CD14-positive monocyte (primary cell): Measurements from ENCODE around the gene GPR139. TPM values are rescaled to one million over a fixed set of nuclear protein-coding genes. Genes with fewer than 3 reads are reported as not detected.

Experiments used
- DNase-seq, 3 donors: peaks; one replicate each; pipeline ENCODE4 v3.0.0-alpha.2; 2011 to 2022
- H2AFZ ChIP-seq: 2 replicates; pipeline ENCODE4 v1.6.0; 2012; ENCODE audit warnings: mild to moderate bottlenecking, low read depth, low read length, inconsistent platforms; ENCODE audit not compliant: insufficient read depth, poor library complexity, severe bottlenecking
- H3K27ac ChIP-seq, 2 donors: 1 replicate in 1 of 2; 2 replicates in 1 of 2; pipeline ENCODE4 v1.5.1; 2012 to 2013; ENCODE audit warnings: low read length in 2 of 2, control low read depth in 1 of 2, inconsistent platforms in 1 of 2, low read depth in 1 of 2, mild to moderate bottlenecking in 1 of 2
- H3K27me3 ChIP-seq, 2 donors: one replicate each; pipeline versions ENCODE4 v1.6.0 to v1.6.1; 2011 to 2013; ENCODE audit warnings: low read length in 2 of 2; ENCODE audit not compliant: control insufficient read depth in 2 of 2, insufficient read depth in 2 of 2
- H3K36me3 ChIP-seq, 2 donors: replicated peaks in 1 of 2; 1 replicate in 1 of 2; 2 replicates in 1 of 2; pipeline versions ENCODE4 v1.5.1 to v1.6.1; 2012 to 2013; ENCODE audit warnings: low read length in 2 of 2, control low read depth in 1 of 2, inconsistent platforms in 1 of 2, mild to moderate bottlenecking in 1 of 2; ENCODE audit not compliant: insufficient read depth in 2 of 2, control insufficient read depth in 1 of 2
- H3K4me1 ChIP-seq, 2 donors: 1 replicate in 1 of 2; 2 replicates in 1 of 2; pipeline versions ENCODE4 v1.5.1 to v1.6.1; 2012 to 2013; ENCODE audit warnings: low read length in 2 of 2, control low read depth in 1 of 2, inconsistent platforms in 1 of 2, mild to moderate bottlenecking in 1 of 2, moderate library complexity in 1 of 2; ENCODE audit not compliant: insufficient read depth in 2 of 2, control insufficient read depth in 1 of 2
- H3K4me2 ChIP-seq: replicated peaks from 2 replicates; pipeline ENCODE3; 2012; ENCODE audit warnings: low read length, moderate library complexity, mild to moderate bottlenecking; ENCODE audit not compliant: poor library complexity, severe bottlenecking; ENCODE audit errors: extremely low read depth
- H3K4me3 ChIP-seq, 3 experiments: fragments of 200-600 bp in 1 of 3; sonication (generic) in 1 of 3; replicated peaks in 1 of 3; 1 replicate in 2 of 3; 2 replicates in 1 of 3; pipeline ENCODE4 v1.5.1; 2011 to 2013; ENCODE audit warnings: low read length in 3 of 3, mild to moderate bottlenecking in 3 of 3, control low read depth in 2 of 3, low read depth in 2 of 3, inconsistent platforms in 1 of 3, moderate library complexity in 1 of 3
- H3K79me2 ChIP-seq: 2 replicates; pipeline ENCODE4 v1.6.0; 2012; ENCODE audit warnings: mild to moderate bottlenecking, control low read depth, inconsistent platforms, low read length, moderate library complexity; ENCODE audit not compliant: insufficient read depth
- H3K9ac ChIP-seq: 2 replicates; pipeline ENCODE4 v1.6.0; 2017; ENCODE audit warnings: low read length, mild to moderate bottlenecking; ENCODE audit not compliant: insufficient read depth, poor library complexity, severe bottlenecking
- H3K9me3 ChIP-seq, 2 donors: replicated peaks in 1 of 2; 1 replicate in 1 of 2; 2 replicates in 1 of 2; pipeline versions ENCODE4 v1.5.1 to v1.6.1; 2012 to 2013; ENCODE audit warnings: low read length in 2 of 2, control low read depth in 1 of 2; ENCODE audit not compliant: control insufficient read depth in 1 of 2, insufficient read depth in 1 of 2
- H4K20me1 ChIP-seq: 2 replicates; pipeline ENCODE4 v1.6.0; 2012; ENCODE audit warnings: mild to moderate bottlenecking, low read length, control low read depth, moderate library complexity; ENCODE audit not compliant: insufficient read depth
- H3K27ac Mint-ChIP-seq, 7 donors: one replicate each; pipeline ENCODE4 v1.8.0; 2020; ENCODE audit warnings: mild to moderate bottlenecking in 7 of 7, mixed read lengths in 7 of 7, moderate library complexity in 6 of 7, inconsistent platforms in 2 of 7
- H3K27me3 Mint-ChIP-seq, 3 donors: one replicate each; pipeline ENCODE4 v1.8.0; 2021 to 2022; ENCODE audit warnings: low read depth in 3 of 3, mild to moderate bottlenecking in 3 of 3, mixed read lengths in 3 of 3, moderate library complexity in 3 of 3, inconsistent platforms in 1 of 3
- H3K36me3 Mint-ChIP-seq, 2 donors: one replicate each; pipeline ENCODE4 v1.8.0; 2020; ENCODE audit warnings: mixed read lengths in 2 of 2, inconsistent platforms in 1 of 2, mild to moderate bottlenecking in 1 of 2
- H3K4me1 Mint-ChIP-seq: one replicate; pipeline ENCODE4 v1.8.0; 2020; ENCODE audit warnings: mild to moderate bottlenecking, mixed read lengths
- H3K4me3 Mint-ChIP-seq, 2 donors: one replicate each; pipeline ENCODE4 v1.8.0; 2020; ENCODE audit warnings: mild to moderate bottlenecking in 2 of 2, mixed read lengths in 2 of 2, moderate library complexity in 1 of 2
- H3K9me3 Mint-ChIP-seq, 7 donors: one replicate each; pipeline ENCODE4 v1.8.0; 2020 to 2022; ENCODE audit warnings: mixed read lengths in 7 of 7, mild to moderate bottlenecking in 6 of 7, moderate library complexity in 6 of 7, inconsistent platforms in 2 of 7
- whole genome bisulfite sequencing: methylation state at CpG from one replicate; pipeline ENCODE4 v1.1.5; 2013; ENCODE audit warnings: missing lambda C conversion rate; ENCODE audit not compliant: insufficient coverage; 5-methylcytosine and 5-hydroxymethylcytosine counted together
- intact Hi-C, 2 donors: fragments of 100-400 bp; cut with micrococcal nuclease; formaldehyde crosslinking; loops; one replicate each; pipeline versions ENCODE4 v1.15.0 to v1.15.1; 2023
- polyA plus RNA-seq, 3 donors: library from polyadenylated mRNA; depleted of rRNA in 1 of 3; unstranded in 2 of 3; stranded (reverse) in 1 of 3; fragments of 300-500 nt in 2 of 3; fragments of >200 nt in 1 of 3; fragmentation: Illumina TruSeq in 2 of 3; gene quantifications; 1 replicate in 2 of 3; 2 replicates in 1 of 3; pipeline ENCODE4 v1.2.3, GENCODE V29; 2012 to 2021
- TF ChIP-seq, protein P1 (sequence below): fragments of 200-600 bp; IDR thresholded peaks from one replicate; pipeline ENCODE4 v1.8.0; 2022; ENCODE audit warnings: antibody characterized with exemption, mild to moderate bottlenecking

The GPR139 gene
- polyA plus RNA-seq, 3 donors, result not detected

DNA sequence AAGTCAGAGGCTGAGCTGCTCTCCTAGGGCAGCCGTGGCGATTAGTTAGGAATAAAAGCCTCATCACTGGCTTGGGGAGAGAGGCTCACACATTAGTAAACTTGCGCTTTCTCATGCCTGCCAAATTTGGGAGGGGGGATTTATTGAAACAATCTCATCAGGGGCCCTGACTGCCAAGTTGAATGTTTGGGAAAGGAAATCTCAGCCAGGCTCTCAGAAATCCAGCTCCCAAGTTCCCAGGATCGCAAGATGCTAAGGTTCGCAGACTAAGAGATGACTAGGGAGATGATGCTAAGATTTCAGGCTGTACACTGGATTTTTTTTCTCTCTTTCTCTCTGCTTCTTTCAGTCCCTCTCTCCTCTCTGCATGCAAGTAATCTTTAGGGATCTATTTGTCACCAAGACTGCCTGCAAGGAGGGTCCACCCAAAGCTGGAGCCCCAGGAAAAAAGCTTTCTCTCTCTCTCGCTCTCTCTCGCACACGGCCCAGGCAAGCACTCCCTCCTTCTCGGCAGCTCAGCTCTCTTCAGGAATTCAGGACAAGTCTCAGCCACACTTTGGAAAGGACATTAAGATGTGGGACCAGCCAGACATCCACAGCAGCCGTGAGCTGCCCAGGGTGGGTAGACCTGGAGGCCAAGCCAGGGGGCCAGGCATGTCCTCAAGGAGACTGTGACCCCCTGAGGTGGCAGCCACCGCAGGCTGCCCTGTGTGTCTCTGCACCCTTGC lies 1.4 kb downstream of the GPR139 start:
- no peaks in the 10 kb centered on the region for H3K4me1 ChIP-seq
- H3K4me2 ChIP-seq, result no peak overlapping the region
- H3K27me3 ChIP-seq, result peaks cover 10 to 38% of the 10 kb centered on the region in 2 donors
- TF ChIP-seq, protein P1, sequence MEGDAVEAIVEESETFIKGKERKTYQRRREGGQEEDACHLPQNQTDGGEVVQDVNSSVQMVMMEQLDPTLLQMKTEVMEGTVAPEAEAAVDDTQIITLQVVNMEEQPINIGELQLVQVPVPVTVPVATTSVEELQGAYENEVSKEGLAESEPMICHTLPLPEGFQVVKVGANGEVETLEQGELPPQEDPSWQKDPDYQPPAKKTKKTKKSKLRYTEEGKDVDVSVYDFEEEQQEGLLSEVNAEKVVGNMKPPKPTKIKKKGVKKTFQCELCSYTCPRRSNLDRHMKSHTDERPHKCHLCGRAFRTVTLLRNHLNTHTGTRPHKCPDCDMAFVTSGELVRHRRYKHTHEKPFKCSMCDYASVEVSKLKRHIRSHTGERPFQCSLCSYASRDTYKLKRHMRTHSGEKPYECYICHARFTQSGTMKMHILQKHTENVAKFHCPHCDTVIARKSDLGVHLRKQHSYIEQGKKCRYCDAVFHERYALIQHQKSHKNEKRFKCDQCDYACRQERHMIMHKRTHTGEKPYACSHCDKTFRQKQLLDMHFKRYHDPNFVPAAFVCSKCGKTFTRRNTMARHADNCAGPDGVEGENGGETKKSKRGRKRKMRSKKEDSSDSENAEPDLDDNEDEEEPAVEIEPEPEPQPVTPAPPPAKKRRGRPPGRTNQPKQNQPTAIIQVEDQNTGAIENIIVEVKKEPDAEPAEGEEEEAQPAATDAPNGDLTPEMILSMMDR, result no peak
- H3K27ac ChIP-seq, result no peak overlapping the region
- Mint-ChIP-seq H3K4me1 (no peaks in the 10 kb centered on the region), H3K9me3 (peaks cover 0 to 30% (median 4%) of the 10 kb centered on the region in 7 donors), H3K4me3 (peak overlapping the region in 1 of 2 donors; percentile 68), H3K36me3 (no peaks in the 10 kb centered on the region), H3K27ac (no peak overlapping the region), H3K27me3 (peaks cover 39 to 46% (median 41%) of the 10 kb centered on the region in 3 donors)
- WGBS, result 51% methylated on average over 9 of the region's 11 CpGs
- H3K9ac ChIP-seq, result no peak overlapping the region
- no peaks in the 10 kb centered on the region for H3K9me3 ChIP-seq
- H3K36me3 ChIP-seq, result no peaks in the 10 kb centered on the region
- no peaks in the 10 kb centered on the region for H3K79me2 ChIP-seq
- no peak overlapping the region for H2AFZ ChIP-seq
- H3K4me3 ChIP-seq, result no peak overlapping the region
- DNase-seq, result no peak
- H4K20me1 ChIP-seq, result no peaks in the 10 kb centered on the region
- intact Hi-C loops, result no loop called here

DNA sequence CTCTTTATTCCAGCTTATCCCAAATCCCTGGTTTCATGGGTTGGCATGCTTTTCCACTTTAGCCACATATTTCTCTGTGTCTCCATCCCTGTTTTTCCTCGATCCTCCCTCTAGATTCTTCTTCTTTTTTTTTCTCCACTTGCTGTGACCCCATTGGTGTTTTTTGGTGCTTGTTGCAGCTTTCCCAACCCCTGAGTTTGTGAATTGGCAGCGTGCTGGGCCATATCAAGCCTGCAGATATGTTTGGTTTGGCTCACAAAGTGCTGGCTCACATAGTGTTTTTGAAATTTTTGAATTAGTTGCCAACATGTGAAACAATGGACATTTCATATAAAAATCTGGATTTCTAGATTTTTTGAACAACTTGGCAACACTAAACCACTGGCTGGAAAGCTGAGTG lies 8.8 kb downstream of the GPR139 start:
- H3K27me3 Mint-ChIP-seq, result peaks cover 0 to 1% (median 0%) of the 10 kb centered on the region in 3 donors
- DNase-seq, result no peak

More for the DNA sequence above, 8.8 kb downstream of the GPR139 start:
- Histone ChIP-seq H2AFZ (no peak overlapping the region), H3K27ac (no peak overlapping the region), H3K27me3 (no peaks in the 10 kb centered on the region), H3K79me2 (no peaks in the 10 kb centered on the region), H3K4me1 (no peaks in the 10 kb centered on the region), H3K9me3 (no peaks in the 10 kb centered on the region), H4K20me1 (no peaks in the 10 kb centered on the region), H3K4me3 (no peak overlapping the region), H3K36me3 (no peaks in the 10 kb centered on the region), H3K4me2 (no peak overlapping the region), H3K9ac (no peak overlapping the region)
- intact Hi-C loops, result no loop called here
- no peak overlapping the region for H3K27ac Mint-ChIP-seq
- H3K4me1 Mint-ChIP-seq, result no peaks in the 10 kb centered on the region
- H3K36me3 Mint-ChIP-seq, result no peaks in the 10 kb centered on the region
- TF ChIP-seq, protein P1, result no peak
- peaks cover 0 to 26% (median 5%) of the 10 kb centered on the region in 7 donors for H3K9me3 Mint-ChIP-seq
- WGBS, result 67% methylated on average over 1 of the region's 2 CpGs
- no peak overlapping the region for H3K4me3 Mint-ChIP-seq
